Vagina (tissue), 2 donors: ENCODE results near the gene FBLN1.

Source experiments
- CTCF ChIP-seq, 3 experiments: fragments of 450-650 bp in 2 of 3; fragments of 200-600 bp in 1 of 3; sonication (generic) in 1 of 3; IDR thresholded peaks; one replicate each; pipeline ENCODE4 v1.5.1; 2017 to 2019; ENCODE audit warnings: antibody characterized with exemption in 3 of 3, mild to moderate bottlenecking in 2 of 3, moderate library complexity in 2 of 3
- POLR2A ChIP-seq, 2 donors: fragments of 450-650 bp; IDR thresholded peaks; one replicate each; pipeline ENCODE4 v1.6.1; 2017; ENCODE audit warnings: antibody characterized with exemption in 2 of 2, mild to moderate bottlenecking in 2 of 2, moderate library complexity in 2 of 2
- POLR2AphosphoS5 ChIP-seq, 2 donors: sonication (generic); formaldehyde crosslinking; IDR thresholded peaks; one replicate each; pipeline ENCODE4 v1.9.0; 2017; ENCODE audit warnings: antibody characterized with exemption in 2 of 2, mild to moderate bottlenecking in 2 of 2, low read depth in 1 of 2; ENCODE audit not compliant: insufficient read depth in 1 of 2

- no peak for TF ChIP-seq POLR2AphosphoS5 (IDR thresholded peaks at IDR 0.05; ENCODE audit: insufficient read depth in 1 of 2, low read depth in 1 of 2)
- TF ChIP-seq POLR2A (IDR thresholded peaks at IDR 0.05) = no peak
- no peak for TF ChIP-seq CTCF (IDR thresholded peaks at IDR 0.05)
Measured at GRCh38 chr22:45640941-45641621, 138.4 kb downstream of the FBLN1 start.
